Measurements from ENCODE around the gene STRA8. TPM values are rescaled to one million over a fixed set of nuclear protein-coding genes. Genes with fewer than 3 reads are reported as not detected.
A peak's percentile ranks its signal among the peaks of the same experiment; 100 is the strongest.

The STRA8 gene
- total and polyA plus RNA-seq, 12 donors, result not detected

DNA sequence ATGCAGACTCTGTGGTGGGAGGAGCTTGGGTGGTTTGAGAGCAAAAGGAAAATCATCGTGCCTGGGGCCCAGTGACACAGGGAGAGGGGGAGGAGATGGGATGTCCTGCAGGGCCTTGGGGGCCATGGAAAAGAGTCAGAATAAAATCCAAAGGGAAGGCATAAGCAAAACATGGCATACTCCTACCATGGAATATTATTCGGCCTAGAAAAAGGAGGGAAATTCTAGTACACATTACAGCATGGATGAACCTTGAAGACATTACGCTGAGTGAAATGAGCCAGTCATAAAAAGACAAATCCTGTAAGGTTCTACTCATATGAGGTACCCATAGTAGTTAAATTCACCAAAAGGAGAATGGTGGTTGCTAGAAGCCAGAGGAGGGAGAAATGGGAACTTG is 38.7 kb downstream of the STRA8 start:
- no peaks in the 10 kb centered on the region for H3K4me1 ChIP-seq (replicated peaks in 1 of 2)
- H3K4me3 ChIP-seq, result no peak overlapping the region
- intact Hi-C loops (cut with DNase I), result no loop called here
- no peaks in the 10 kb centered on the region for H3K36me3 ChIP-seq (replicated peaks in 1 of 2)
- TF ChIP-seq, protein P1, sequence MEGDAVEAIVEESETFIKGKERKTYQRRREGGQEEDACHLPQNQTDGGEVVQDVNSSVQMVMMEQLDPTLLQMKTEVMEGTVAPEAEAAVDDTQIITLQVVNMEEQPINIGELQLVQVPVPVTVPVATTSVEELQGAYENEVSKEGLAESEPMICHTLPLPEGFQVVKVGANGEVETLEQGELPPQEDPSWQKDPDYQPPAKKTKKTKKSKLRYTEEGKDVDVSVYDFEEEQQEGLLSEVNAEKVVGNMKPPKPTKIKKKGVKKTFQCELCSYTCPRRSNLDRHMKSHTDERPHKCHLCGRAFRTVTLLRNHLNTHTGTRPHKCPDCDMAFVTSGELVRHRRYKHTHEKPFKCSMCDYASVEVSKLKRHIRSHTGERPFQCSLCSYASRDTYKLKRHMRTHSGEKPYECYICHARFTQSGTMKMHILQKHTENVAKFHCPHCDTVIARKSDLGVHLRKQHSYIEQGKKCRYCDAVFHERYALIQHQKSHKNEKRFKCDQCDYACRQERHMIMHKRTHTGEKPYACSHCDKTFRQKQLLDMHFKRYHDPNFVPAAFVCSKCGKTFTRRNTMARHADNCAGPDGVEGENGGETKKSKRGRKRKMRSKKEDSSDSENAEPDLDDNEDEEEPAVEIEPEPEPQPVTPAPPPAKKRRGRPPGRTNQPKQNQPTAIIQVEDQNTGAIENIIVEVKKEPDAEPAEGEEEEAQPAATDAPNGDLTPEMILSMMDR (IDR thresholded peaks at IDR 0.05), result no peak
- TF ChIP-seq POLR2A (IDR thresholded peaks at IDR 0.05), result no peak
- no peaks in the 10 kb centered on the region for H3K9me3 ChIP-seq (replicated peaks in 1 of 3)
- 77 to 84% (median 80%) methylated on average over 3 of the region's 3 CpGs for WGBS, 4 donors
- no peak overlapping the region for H3K27ac ChIP-seq
- peaks cover 2% of the 10 kb centered on the region for H3K27me3 ChIP-seq
- peak in 1 of 7 donors; percentile 4 for DNase-seq

DNA sequence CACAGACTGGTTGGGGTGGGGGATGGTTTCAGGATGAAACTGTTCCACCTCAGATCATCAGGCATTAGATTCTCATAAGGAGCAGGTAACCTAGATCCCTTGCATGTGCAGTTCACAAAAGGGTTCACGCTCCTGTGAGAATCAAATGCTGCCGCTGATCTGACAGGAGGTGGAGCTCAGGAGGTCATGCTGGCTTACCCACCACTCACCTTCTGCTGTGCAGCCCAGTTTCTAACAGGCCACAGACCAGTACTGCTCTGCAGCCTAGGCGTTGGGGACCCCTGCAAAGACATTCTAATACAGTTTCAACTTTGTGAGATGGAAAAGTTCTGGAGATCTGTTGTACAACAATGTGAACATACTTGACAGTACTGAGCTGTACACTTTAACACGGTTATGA is 39.9 kb downstream of the STRA8 start:
- WGBS, 4 donors, result 71 to 75% (median 74%) methylated on average over 3 to 4 of the region's 4 CpGs
- DNase-seq, result no peak
- TF ChIP-seq POLR2A (IDR thresholded peaks at IDR 0.05), result no peak
- TF ChIP-seq, protein P1 (IDR thresholded peaks at IDR 0.05), result no peak
- Histone ChIP-seq H3K9me3 (replicated peaks in 1 of 3) (no peaks in the 10 kb centered on the region), H3K27ac (no peak overlapping the region), H3K27me3 (no peaks in the 10 kb centered on the region), H3K36me3 (replicated peaks in 1 of 2) (no peaks in the 10 kb centered on the region), H3K4me1 (replicated peaks in 1 of 2) (no peaks in the 10 kb centered on the region), H3K4me3 (no peak overlapping the region)
- intact Hi-C loops (cut with DNase I), result no loop called here

DNA sequence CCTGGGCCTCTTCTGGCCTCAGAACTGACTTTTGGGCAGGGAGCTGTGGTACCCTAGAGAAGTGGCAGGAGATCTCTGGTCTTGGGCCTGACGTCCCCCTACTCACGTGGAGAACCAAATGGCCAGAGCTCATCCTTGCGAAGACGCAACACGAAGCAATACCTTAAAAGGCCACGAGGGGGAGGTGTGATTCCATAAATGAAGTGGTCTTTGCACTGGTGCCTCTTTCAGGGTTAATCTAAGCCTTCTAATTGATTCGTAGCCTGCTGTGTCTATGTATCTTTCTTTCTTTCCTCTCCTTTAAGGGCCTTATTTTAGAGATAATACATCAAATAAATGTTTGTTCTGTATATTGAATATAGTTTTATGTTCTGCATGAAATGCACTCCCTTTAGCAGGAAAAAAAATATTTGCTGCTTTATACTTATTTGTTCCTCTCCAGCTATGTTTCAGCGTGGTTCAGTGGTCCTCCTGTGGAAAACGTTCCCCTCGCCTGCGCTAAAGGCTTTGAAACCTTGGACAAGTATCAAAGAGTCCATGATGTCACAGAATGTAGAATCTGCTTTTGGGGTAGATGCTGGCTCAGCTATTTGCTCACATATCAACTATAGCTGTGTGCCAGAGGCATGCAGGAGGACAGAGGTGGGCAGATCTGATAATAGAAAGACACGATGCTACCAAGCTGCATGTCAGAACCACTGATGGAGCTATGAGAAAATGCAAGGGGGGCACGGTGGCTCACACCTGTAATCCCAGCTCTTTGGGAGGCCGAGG is 41.0 kb downstream of the STRA8 start:
- WGBS, 4 donors, result 27 to 36% (median 30%) methylated on average over 14 of the region's 14 CpGs
- intact Hi-C loops (cut with DNase I), result no loop called here
- Histone ChIP-seq H3K4me1 (replicated peaks in 1 of 2) (no peaks in the 10 kb centered on the region), H3K27ac (no peak overlapping the region), H3K27me3 (no peaks in the 10 kb centered on the region), H3K36me3 (replicated peaks in 1 of 2) (no peaks in the 10 kb centered on the region), H3K4me3 (no peak overlapping the region), H3K9me3 (replicated peaks in 1 of 3) (no peaks in the 10 kb centered on the region)
- peak; percentile 44 to 89 (median 70) for DNase-seq
- no peak for TF ChIP-seq POLR2A (IDR thresholded peaks at IDR 0.05)
- TF ChIP-seq, protein P1 (IDR thresholded peaks at IDR 0.05), result peak; percentile 66 to 81 (median 76)

DNA sequence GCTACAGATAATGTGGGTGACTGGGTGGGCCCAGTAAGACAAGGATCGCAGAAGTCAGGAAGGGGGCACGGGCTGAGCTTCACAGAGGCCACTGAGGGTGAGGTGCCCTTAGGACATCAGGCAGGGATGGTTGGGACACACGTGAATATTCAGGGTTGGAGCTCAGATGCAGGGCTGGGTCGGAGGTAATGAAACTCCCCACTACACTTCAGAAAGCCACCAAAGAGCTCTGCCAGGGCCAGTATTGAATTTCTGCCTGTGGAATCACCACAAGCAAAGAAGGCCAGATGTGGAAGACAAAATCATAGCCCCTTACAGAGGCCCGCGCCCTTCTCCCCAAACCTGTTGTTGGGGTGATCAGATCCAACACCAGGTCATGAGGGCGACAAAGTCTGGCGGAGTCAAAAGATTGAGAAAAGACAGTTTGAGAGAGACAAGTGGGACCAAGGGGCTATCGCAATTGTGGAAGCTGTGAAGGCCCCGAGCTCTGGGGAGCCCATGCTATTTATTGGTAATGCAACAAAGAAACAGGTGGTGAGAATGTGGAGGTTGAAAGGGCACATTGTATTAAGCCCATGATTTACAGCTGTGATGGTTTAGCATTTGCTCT is 42.4 kb downstream of the STRA8 start:
- Histone ChIP-seq H3K36me3 (replicated peaks in 1 of 2) (no peaks in the 10 kb centered on the region), H3K4me1 (replicated peaks in 1 of 2) (no peaks in the 10 kb centered on the region), H3K9me3 (replicated peaks in 1 of 3) (no peaks in the 10 kb centered on the region), H3K4me3 (no peak overlapping the region), H3K27me3 (no peaks in the 10 kb centered on the region), H3K27ac (no peak overlapping the region)
- intact Hi-C loops (cut with DNase I), result no loop called here
- TF ChIP-seq, protein P1 (IDR thresholded peaks at IDR 0.05), result no peak
- TF ChIP-seq POLR2A (IDR thresholded peaks at IDR 0.05), result no peak
- WGBS, 4 donors, result 84 to 93% (median 88%) methylated on average over 10 of the region's 10 CpGs
- no peak for DNase-seq
